Measurements from ENCODE around the gene MALSU1. TPM values are rescaled to one million over a fixed set of nuclear protein-coding genes. Genes with fewer than 3 reads are reported as not detected.

Gene MALSU1
- total RNA-seq, 2 donors from 2014 or later = 6.3 to 57.9 TPM

- intact Hi-C loops (cut with DNase I) = no loop called here
- peak; percentile 74 for ATAC-seq
- WGBS, 2 donors = 4 to 5% methylated on average over 6 of the region's 6 CpGs
Observed at GRCh38 chr7:23357190-23358093, 58.3 kb downstream of the MALSU1 start.

GRCh38 chr7:23358152-23358674 lies 59.1 kb downstream of the MALSU1 start:
- ATAC-seq (no peak), DNase-seq (no peak)
- WGBS, 2 donors = 76 to 80% methylated on average over 2 of the region's 2 CpGs
- H3K4me3 ChIP-seq = no peak overlapping the region
- no peaks in the 10 kb centered on the region for H3K27me3 ChIP-seq
- H3K9me3 ChIP-seq = no peaks in the 10 kb centered on the region
- H3K27ac ChIP-seq = no peak overlapping the region
- intact Hi-C loops (cut with DNase I) = no loop called here
- TF ChIP-seq POLR2A (IDR thresholded peaks at IDR 0.05) (no peak), CTCF (IDR thresholded peaks at IDR 0.05) (no peak)
- peaks cover 12% of the 10 kb centered on the region for H3K4me1 ChIP-seq
- no peaks in the 10 kb centered on the region for H3K36me3 ChIP-seq (replicated peaks in 1 of 2; ENCODE audit: insufficient read depth in 1 of 2, low read depth in 2 of 2)

More at GRCh38 chr7:23357190-23358093, 58.3 kb downstream of the MALSU1 start:
- no peak for TF ChIP-seq POLR2A (IDR thresholded peaks at IDR 0.05)
- TF ChIP-seq CTCF (IDR thresholded peaks at IDR 0.05) = peak in 6 of 7 experiments; percentile 28 to 53 (median 50)
- H3K27me3 ChIP-seq = no peaks in the 10 kb centered on the region
- H3K4me1 ChIP-seq = peaks cover 12% of the 10 kb centered on the region
- H3K36me3 ChIP-seq (replicated peaks in 1 of 2; ENCODE audit: insufficient read depth in 1 of 2, low read depth in 2 of 2) = no peaks in the 10 kb centered on the region
- no peak overlapping the region for H3K4me3 ChIP-seq
- DNase-seq = no peak
- peak overlapping the region in 1 of 4 donors; percentile 25 for H3K27ac ChIP-seq
- H3K9me3 ChIP-seq = no peaks in the 10 kb centered on the region

Other genes with a start within 250 kb of the MALSU1 start
- gene KLHL7, start 193.6 kb upstream of the MALSU1 start, total RNA-seq = 10 to 100 TPM; 18.2 to 65.3 TPM
- 10 to 100 TPM in 1 of 2 donors, 1 to 10 TPM in 1; 9.6 to 31.9 TPM for gene NUP42, start 117.3 kb upstream of the MALSU1 start, total RNA-seq
- 10 to 100 TPM; 17.5 to 18.9 TPM for gene GPNMB, start 52.6 kb upstream of the MALSU1 start, total RNA-seq
- gene IGF2BP3, start 171.2 kb downstream of the MALSU1 start, total RNA-seq = 1 to 10 TPM in 1 of 2 donors, under 1 TPM in 1; 0.33 to 1.3 TPM
- gene TRA2A, start 232.6 kb downstream of the MALSU1 start, total RNA-seq = 10 to 100 TPM; 26.2 to 35.6 TPM

All from body of pancreas (tissue), 4 donors.